ENCODE results near the gene IGF2R.
"Not testable (repeated sequence)": the region's sequence is repeated elsewhere in the genome, so short reads cannot be mapped to it uniquely, and the experiment has no call there.

Gene IGF2R

GRCh38 chr6:159997498-159998101, 28.7 kb downstream of the IGF2R start:
- no peak for DNase-seq

GRCh38 chr6:159998538-159998937, 29.7 kb downstream of the IGF2R start:
- DNase-seq = no peak

DNA sequence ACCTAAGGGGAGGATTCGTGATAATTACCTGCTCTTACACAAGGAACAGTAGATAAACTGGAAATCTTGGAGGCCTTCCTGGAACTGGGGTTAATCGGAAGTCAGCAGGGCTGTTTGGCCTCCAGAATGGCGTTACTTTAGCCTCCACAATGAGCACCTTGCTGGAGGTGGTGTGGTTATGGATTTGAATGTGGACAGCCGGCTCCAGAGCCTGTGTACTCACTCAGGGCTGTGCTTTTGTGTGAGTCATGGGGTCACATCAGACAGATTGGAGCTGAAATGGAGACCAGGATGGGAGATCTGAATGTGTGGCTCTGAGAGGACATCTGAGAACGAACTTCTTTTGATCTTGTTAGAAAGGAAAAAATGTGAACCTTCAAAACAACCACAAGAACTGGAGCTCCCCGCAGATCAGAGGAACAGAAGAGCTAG, 30.4 kb downstream of the IGF2R start:
- no peak for DNase-seq

DNA sequence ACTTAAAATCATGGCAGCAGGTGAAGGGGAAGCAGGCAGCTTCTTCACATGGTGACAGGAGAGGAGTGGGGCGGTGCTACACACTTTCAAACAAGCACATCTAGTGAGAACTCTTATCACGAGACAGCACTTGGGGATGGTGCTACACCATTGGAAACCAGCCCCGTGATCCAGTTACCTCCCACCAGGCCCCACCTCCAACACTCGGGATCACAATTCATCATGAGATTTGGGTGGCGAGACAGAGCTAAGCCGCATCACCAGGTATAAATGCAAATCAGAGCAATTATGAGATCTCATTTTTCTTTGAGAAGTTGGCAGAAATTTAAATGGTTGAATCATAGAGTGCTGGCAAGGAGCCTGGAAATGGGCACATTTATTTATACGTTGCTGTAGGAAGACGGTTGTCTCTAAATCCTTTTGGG, 31.4 kb downstream of the IGF2R start:
- DNase-seq = no peak

DNA sequence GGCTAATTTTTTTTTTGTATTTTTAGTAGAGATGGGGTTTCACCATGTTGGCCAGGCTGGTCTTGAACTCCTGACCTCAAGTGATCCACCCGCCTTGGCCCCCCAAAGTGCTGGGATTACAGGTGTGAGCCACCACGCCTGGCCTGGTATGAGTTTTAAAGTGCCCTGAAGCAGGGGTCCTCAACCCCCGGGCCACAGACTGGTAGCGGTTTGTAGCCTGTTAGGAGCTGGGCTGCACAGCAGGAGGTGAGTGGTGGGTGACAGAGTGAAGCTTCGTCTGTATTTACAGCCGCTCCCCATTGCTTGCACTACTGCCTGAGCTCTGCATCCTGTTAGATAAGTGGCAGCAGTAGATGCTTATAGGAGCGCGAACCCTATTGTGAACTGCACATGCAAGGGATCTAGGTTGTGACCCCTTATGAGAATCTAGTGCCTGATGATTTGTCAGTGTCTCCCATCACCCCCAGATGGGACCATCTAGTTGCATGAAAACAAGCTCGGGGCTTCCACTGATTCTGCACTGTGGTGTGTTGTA, 32.1 kb downstream of the IGF2R start:
- DNase-seq = not testable (repeated sequence)

DNA sequence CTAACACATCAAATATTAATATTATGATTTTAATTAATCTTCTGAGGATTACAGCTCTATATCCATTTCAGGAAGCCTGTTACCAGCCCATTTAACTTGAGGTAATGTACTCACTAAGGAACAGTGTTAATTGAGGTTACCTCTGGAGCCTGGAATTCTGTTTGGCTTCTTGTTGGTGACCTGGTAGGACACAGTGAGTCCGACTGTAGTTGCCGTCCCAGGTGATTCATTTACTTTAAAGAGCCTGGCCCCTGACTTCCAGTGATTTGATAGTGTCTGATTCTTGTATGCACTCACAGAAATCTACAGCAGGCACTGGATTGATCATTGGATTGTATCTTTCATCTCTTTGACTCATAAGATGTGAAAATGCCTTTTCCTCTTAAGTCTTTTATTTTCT, 34.0 kb downstream of the IGF2R start:
- no peak for DNase-seq

DNA sequence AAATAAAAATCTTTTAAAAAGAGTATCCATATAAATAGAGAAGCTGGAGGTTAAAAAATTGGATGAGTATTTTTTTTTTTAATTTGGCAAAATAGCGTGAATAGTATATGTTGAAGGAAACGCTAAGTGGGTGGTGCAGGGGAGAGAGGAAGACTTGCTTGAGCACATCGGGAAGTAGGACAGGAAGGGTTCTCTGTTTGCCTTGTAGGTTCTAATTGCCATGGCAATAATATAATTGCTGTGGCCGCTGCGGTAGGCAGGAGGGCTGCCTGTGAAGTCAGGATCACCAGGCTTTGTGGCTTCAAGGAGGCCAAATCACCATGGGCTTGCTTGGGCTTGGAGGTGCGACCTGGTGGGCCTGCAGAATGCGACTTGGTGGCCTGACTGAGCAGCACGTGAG, 35.1 kb downstream of the IGF2R start:
- DNase-seq = no peak

- no peak for DNase-seq
Observed at GRCh38 chr6:160004419-160005175, 35.7 kb downstream of the IGF2R start.

DNA sequence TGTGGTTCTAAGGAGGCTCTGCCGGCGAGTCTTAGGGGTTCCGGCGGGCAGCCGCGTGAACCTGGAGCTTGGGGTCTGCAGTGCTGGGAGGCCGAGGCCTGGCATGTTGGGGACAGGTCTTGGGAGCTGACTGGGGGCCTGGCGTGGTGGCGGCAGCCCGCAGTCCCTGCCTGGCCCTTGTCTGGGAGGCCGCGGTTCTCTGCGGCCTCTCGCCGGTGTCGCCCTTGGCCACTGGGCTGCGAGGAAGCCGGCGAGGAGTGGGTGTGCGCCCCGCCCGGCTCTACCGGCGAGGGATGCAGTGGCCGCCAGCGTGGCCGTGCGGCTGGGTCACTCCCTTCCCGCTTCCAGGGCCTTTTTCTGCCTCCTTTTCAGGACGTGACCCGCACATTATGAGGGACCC, 36.3 kb downstream of the IGF2R start:
- DNase-seq = no peak

GRCh38 chr6:160005861-160006540, 37.1 kb downstream of the IGF2R start:
- DNase-seq = no peak

DNA sequence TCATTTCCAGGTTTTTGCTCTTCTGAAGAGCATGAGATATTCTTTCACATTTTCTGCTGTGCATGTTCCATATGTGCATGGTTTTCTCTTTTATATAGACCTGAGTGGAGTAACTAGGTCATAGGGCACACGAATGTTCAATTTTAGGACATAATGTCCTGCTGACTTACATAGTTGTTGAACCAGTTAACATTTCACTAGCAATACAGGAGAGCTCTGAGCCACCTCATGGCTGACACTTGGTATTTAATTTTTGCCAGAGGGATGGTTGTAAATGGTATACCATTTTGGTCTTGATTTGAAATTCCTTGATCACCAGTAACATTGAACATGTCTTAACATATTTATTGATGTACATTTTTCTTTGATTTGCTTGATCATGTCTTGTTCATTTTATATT, 38.3 kb downstream of the IGF2R start:
- DNase-seq = no peak

- no peak for DNase-seq
Observed at GRCh38 chr6:160007611-160008010, 38.7 kb downstream of the IGF2R start.

DNA sequence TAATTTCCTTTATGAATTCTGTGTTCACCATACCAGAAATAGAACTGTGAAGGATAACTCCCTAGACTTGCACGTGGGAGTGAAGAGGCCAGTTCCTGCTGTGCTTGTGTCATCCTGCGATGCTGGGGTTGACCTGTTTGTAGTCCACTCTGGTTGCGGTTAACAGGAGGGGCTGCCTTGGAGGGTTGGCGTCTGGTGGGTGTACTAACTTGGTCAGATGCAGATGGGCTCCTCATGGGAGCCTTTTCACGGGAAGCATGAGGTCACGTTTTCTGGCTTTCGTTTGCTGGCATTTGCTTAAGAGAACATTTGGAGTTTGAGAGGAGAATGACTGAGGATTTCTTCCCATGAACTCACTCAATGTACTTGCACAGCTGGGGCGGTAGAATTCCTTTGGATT, 41.2 kb downstream of the IGF2R start:
- DNase-seq = no peak

DNA sequence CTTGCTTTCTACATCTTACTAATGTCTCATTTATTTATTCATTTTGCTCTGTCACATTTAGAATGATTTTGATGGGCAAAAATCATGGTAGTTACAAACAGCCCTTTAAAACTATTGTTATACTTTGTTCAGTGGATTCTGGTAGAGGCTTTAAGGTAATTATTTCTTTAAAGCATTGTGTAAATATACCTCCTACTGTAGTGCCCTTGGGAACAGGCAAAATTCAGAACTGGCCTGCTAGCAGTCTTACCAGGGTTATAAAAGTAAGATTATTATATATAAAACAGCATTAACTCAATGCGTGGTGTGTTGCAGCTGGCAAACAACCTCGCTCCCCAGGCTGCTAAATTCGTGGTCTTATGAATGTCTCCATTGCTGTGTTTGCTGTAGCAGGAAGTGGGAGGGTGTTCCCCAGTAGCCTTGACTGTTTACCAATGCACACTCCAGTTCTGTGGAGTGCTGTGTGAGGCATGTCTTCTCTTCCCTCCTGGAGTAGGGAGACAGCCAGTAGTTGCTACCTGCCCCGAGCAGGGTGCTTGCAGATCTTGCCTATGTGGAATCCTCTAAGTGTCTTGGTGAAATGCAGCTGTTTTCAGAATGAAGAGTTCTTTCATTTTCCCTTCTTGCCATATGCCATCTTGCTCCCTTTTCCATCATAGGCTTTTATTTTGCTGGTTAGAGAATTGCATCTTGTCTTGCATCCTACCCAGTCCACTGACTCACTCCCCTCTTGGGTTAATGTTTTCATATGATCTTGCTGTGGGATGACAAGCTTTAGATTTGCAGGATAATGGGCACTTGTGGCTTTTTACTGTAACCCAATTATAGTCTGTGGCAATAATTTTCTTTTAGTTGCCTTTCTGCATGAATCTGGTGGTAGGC, 45.3 kb downstream of the IGF2R start:
- no peak for DNase-seq

- no peak for DNase-seq
Observed at GRCh38 chr6:160014869-160015182, 45.9 kb downstream of the IGF2R start.

GRCh38 chr6:160015778-160016684, 47.1 kb downstream of the IGF2R start:
- DNase-seq = no peak

GRCh38 chr6:160022101-160022500, 53.2 kb downstream of the IGF2R start:
- no peak for DNase-seq

- no peak for DNase-seq
Observed at GRCh38 chr6:160022793-160023192, 53.9 kb downstream of the IGF2R start.

DNA sequence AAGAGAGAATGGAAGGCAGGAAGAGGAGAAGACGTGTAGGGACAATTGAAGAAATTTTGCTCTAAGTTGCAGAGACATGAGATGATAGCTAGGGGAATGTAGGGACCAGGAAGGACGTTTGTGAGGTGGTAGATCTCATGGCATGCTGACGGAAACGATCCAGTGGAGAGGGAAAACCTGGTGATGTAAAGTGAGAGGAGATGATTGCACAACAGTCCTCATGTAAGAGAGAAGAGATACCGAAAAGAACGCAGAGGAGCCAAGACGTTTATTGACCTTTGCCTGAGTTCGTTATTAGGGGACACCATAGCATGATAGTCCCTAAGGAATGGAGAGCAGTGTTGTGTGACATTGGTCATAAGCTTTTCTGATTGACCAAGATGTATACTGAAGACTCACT, 55.3 kb downstream of the IGF2R start:
- DNase-seq = no peak

DNA sequence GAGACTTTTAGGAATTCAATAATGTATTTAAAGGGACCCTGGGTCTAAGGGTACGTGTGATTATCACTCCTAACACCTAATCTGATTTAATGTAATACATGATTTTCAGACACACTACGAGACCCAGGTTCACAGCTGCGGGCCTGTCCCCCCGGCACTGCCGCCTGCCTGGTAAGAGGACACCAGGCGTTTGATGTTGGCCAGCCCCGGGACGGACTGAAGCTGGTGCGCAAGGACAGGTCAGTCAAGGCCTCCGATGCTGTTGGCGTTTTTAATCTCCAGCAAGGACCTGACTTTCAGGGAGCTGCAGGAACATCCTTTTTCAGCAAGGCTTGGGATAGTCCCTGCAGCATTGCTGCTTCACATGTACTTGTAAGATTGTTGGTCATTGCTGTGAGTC, 58.2 kb downstream of the IGF2R start:
- no peak for DNase-seq

DNA sequence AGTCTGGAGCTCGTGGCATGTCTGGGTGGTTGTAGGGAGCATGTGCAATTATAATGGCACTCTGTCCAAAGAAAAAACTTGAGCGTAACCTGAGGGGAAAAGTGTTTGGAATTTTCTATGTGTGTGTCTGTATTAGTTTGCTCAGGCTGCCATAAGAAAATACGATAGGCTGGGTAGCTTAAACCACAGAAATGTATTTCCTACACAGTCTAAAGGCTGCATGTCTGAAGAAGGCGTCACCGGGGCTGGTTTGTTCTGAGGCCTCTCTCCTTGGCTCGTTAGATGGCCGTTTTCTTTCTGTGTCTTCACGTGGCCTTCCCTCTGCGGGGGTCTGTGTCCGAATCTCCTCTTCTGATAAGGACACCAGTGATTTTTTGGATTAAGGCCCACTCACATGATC, 59.0 kb downstream of the IGF2R start:
- no peak for DNase-seq

Measured in OCI-M1 (cell line).